Prostate gland (tissue), 2 donors: ENCODE results near the gene BMP6. TPM values are rescaled to one million over a fixed set of nuclear protein-coding genes. Genes with fewer than 3 reads are reported as not detected.
A peak's percentile ranks its signal among the peaks of the same experiment; 100 is the strongest.

Experiments used
- DNase-seq: peaks from one replicate; pipeline ENCODE4 v3.0.0-alpha.2; 2019; ENCODE audit warnings: low spot score
- H3K27ac ChIP-seq, 2 donors: fragments of 200-600 bp; sonication (generic); 2 replicates each; pipeline ENCODE4 v1.5.1; 2017 to 2019
- H3K27me3 ChIP-seq: fragments of 200-600 bp; sonication (generic); replicated peaks from 2 replicates; pipeline ENCODE4 v1.5.1; 2019; ENCODE audit not compliant: insufficient read depth
- H3K36me3 ChIP-seq, 2 donors: fragments of 200-600 bp; sonication (generic); 1 replicate in 1 of 2; 2 replicates in 1 of 2; pipeline versions ENCODE4 v1.5.1 to v1.8.1; 2017 to 2019
- H3K4me1 ChIP-seq: fragments of 200-600 bp; sonication (generic); replicated peaks from 2 replicates; pipeline ENCODE4 v1.5.1; 2019
- H3K4me3 ChIP-seq, 2 donors: fragments of 200-600 bp; sonication (generic); 2 replicates each; pipeline ENCODE4 v1.5.1; 2017 to 2019
- H3K9me3 ChIP-seq: fragments of 200-600 bp; sonication (generic); 2 replicates; pipeline ENCODE4 v1.5.1; 2017
- POLR2A ChIP-seq: fragments of 450-650 bp; IDR thresholded peaks from one replicate; pipeline ENCODE4 v1.6.1; 2016; ENCODE audit warnings: antibody characterized with exemption, mild to moderate bottlenecking
- POLR2AphosphoS5 ChIP-seq: sonication (generic); formaldehyde crosslinking; IDR thresholded peaks from one replicate; pipeline ENCODE4 v1.6.1; 2017; ENCODE audit warnings: antibody characterized with exemption
- WGBS: methylation state at CpG from one replicate; pipeline ENCODE4 v1.1.5; 2018; 5-methylcytosine and 5-hydroxymethylcytosine counted together
- intact Hi-C: fragments of 100-400 bp; cut with DNase I; formaldehyde crosslinking; loops from one replicate; pipeline ENCODE4 v1.14.2; 2022
- total RNA-seq, 2 donors: library from RNA; depleted of rRNA; stranded (reverse); fragments of >200 nt; gene quantifications; one replicate each; pipeline ENCODE4 v1.1.0, GENCODE V29; 2016
- TF ChIP-seq, protein P1 (sequence below), 4 experiments: fragments of 200-600 bp in 2 of 4; fragments of 450-650 bp in 2 of 4; sonication (generic) in 2 of 4; IDR thresholded peaks; 1 replicate in 3 of 4; 2 replicates in 1 of 4; pipeline ENCODE4 v1.5.1; 2016 to 2019; ENCODE audit warnings: antibody characterized with exemption in 4 of 4, mild to moderate bottlenecking in 2 of 4, moderate library complexity in 2 of 4

BMP6 gene
- total RNA-seq, 2 donors from 2014 or later, result 0.36 to 10.2 TPM

DNA sequence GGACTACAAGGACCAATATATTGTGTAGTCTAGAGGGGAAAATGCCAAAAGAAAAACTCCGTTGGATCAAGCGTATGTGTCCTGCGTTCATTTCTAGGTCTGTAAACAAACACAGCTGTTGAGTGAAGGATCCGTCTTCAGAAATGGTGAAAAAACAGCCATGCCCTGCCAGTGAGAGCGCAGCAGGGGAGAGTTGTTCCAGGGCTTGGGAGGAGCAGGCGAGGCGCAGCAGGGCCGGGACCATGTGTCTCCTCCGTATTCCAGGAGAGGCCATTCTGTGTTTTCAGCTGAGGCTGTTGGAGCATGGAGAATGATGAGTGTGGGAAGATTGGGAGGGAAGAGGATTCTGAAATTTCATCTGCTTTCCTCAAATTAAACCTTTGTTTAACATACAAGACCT is 38.0 kb downstream of the BMP6 start:
- no peaks in the 10 kb centered on the region for H3K9me3 ChIP-seq
- intact Hi-C loops, result no loop called here
- WGBS, result 53% methylated on average over 9 of the region's 9 CpGs
- no peak for TF ChIP-seq POLR2A
- TF ChIP-seq, protein P1, sequence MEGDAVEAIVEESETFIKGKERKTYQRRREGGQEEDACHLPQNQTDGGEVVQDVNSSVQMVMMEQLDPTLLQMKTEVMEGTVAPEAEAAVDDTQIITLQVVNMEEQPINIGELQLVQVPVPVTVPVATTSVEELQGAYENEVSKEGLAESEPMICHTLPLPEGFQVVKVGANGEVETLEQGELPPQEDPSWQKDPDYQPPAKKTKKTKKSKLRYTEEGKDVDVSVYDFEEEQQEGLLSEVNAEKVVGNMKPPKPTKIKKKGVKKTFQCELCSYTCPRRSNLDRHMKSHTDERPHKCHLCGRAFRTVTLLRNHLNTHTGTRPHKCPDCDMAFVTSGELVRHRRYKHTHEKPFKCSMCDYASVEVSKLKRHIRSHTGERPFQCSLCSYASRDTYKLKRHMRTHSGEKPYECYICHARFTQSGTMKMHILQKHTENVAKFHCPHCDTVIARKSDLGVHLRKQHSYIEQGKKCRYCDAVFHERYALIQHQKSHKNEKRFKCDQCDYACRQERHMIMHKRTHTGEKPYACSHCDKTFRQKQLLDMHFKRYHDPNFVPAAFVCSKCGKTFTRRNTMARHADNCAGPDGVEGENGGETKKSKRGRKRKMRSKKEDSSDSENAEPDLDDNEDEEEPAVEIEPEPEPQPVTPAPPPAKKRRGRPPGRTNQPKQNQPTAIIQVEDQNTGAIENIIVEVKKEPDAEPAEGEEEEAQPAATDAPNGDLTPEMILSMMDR (IDR thresholded peaks at IDR 0.05), result no peak
- no peak for TF ChIP-seq POLR2AphosphoS5
- H3K36me3 ChIP-seq, result no peaks in the 10 kb centered on the region
- H3K27ac ChIP-seq, result no peak overlapping the region
- no peak overlapping the region for H3K4me3 ChIP-seq
- no peaks in the 10 kb centered on the region for H3K4me1 ChIP-seq
- DNase-seq, result no peak
- H3K27me3 ChIP-seq, result no peaks in the 10 kb centered on the region

DNA sequence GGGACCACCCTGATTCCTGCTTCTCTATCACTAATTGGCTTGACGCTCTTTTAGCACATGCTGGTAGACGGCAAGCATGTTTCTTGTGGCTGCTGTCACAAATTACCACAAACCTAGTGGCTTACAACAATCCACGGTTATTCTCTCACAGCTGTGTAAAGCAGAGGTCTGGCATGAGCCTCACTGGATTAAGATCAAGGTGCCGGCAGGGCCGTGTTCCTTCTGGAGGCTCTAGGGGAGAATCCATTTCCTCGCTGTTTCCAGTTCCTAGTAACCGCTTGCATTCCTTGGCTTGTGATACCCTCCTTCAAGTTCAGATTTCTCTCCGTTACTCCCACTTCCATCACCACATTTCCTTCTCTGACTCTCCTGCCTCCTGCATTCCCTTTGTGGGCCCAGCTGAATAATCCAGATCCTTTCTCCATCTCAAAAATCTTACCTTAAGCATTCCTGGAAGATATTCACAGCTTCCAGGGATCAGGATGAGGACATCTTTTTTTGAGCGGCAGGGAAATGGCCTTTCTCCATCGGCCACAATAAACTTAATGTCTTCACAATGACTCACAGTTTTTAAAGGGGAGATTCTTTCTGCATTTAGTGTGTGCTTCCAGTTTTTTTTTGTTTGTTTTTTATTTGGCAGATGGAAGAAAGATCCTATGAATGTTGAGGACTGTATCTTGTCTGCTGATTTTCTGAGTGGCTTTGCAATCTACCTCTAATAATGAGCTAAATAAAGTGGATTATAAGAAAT is 39.9 kb downstream of the BMP6 start:
- no peak overlapping the region for H3K4me3 ChIP-seq
- DNase-seq, result no peak
- no peaks in the 10 kb centered on the region for H3K4me1 ChIP-seq
- no peaks in the 10 kb centered on the region for H3K9me3 ChIP-seq
- no peaks in the 10 kb centered on the region for H3K27me3 ChIP-seq
- WGBS, result 83% methylated on average over 10 of the region's 10 CpGs
- no peak overlapping the region for H3K27ac ChIP-seq
- intact Hi-C loops, result no loop called here
- TF ChIP-seq POLR2A (no peak), POLR2AphosphoS5 (peak; percentile 8)
- TF ChIP-seq, protein P1 (IDR thresholded peaks at IDR 0.05), result no peak
- H3K36me3 ChIP-seq, result no peaks in the 10 kb centered on the region

DNA sequence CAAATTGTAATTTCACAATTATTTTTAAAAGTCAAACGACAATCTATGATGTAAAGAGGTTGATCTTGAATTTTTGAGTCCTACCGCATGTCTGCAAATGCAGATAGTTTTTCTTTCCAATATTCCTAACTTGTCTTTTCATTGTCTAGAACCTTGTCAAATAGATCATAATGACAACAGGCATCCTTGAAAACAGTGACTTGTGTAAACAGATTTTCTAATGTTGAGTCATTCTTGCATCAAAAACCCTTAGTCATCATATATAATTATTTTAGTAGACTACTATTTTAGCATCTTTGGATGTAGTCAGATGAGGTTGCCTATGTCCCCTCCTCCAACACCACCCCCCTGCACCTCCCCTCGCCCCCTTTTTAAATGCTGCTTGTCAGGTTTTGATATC is 43.8 kb downstream of the BMP6 start:
- WGBS, result 51% methylated on average over 3 of the region's 3 CpGs
- H3K9me3 ChIP-seq, result no peaks in the 10 kb centered on the region
- intact Hi-C loops, result no loop called here
- no peak overlapping the region for H3K27ac ChIP-seq
- H3K4me3 ChIP-seq, result no peak overlapping the region
- H3K27me3 ChIP-seq, result no peaks in the 10 kb centered on the region
- TF ChIP-seq POLR2A, result no peak
- TF ChIP-seq POLR2AphosphoS5, result no peak
- TF ChIP-seq, protein P1 (IDR thresholded peaks at IDR 0.05), result no peak
- DNase-seq, result no peak
- H3K4me1 ChIP-seq, result no peaks in the 10 kb centered on the region
- no peaks in the 10 kb centered on the region for H3K36me3 ChIP-seq

DNA sequence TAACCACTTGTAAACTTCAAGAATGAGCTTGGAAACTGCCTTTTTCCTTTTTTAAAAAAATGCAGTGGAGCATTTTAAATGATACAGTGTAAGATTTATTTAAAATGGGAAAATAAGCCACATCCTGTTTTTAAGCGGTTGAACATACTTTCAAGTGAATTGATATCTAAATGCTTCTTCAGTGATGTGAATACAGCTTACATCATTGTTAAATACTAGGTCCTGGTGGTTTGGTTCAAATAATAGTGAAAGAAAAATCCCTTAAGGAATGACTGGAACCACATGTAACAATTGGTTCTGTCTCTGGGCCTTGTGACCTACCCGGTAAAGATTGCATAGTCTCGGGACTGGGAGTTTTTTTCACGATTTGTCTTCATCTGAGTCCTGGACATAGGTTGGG is 44.2 kb downstream of the BMP6 start:
- no peaks in the 10 kb centered on the region for H3K36me3 ChIP-seq
- no peaks in the 10 kb centered on the region for H3K9me3 ChIP-seq
- no peaks in the 10 kb centered on the region for H3K27me3 ChIP-seq
- no peak overlapping the region for H3K27ac ChIP-seq
- intact Hi-C loops, result no loop called here
- 89% methylated on average over 4 of the region's 4 CpGs for WGBS
- no peaks in the 10 kb centered on the region for H3K4me1 ChIP-seq
- no peak for DNase-seq
- no peak overlapping the region for H3K4me3 ChIP-seq
- TF ChIP-seq POLR2A (no peak), POLR2AphosphoS5 (no peak)
- TF ChIP-seq, protein P1 (IDR thresholded peaks at IDR 0.05), result no peak

DNA sequence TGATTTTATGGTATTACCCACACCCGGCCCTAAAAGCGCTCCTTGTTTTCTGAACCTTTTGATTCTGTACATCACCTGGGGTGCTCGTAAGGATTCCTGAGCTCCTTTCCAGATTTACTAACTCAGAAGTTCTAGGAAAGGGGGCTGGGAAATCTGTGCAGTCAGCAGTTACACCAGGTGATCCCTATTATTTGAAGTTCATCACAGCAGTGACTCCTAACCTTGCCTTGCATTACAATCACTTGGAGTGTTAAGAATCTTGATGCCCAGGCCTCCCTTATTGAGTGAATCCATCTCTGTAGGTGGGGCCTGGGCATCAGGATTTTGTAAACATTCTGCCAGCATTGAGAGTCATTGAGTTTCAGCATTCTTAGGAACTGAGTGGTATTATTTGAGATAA is 44.7 kb downstream of the BMP6 start:
- no peak overlapping the region for H3K4me3 ChIP-seq
- no peaks in the 10 kb centered on the region for H3K9me3 ChIP-seq
- no peak for DNase-seq
- no peaks in the 10 kb centered on the region for H3K27me3 ChIP-seq
- TF ChIP-seq POLR2AphosphoS5 (no peak), POLR2A (no peak)
- TF ChIP-seq, protein P1 (IDR thresholded peaks at IDR 0.05), result no peak
- no peaks in the 10 kb centered on the region for H3K36me3 ChIP-seq
- intact Hi-C loops, result no loop called here
- no peaks in the 10 kb centered on the region for H3K4me1 ChIP-seq
- H3K27ac ChIP-seq, result no peak overlapping the region
- 69% methylated on average over 3 of the region's 3 CpGs for WGBS
